Fibroblast of upper back skin (primary cell): Measurements from ENCODE around the gene PLD3.
A peak's percentile ranks its signal among the peaks of the same experiment; 100 is the strongest.

Experiments used
- DNase-seq: peaks from one replicate; pipeline ENCODE4 v3.0.0-alpha.2; 2013

The PLD3 gene

DNA sequence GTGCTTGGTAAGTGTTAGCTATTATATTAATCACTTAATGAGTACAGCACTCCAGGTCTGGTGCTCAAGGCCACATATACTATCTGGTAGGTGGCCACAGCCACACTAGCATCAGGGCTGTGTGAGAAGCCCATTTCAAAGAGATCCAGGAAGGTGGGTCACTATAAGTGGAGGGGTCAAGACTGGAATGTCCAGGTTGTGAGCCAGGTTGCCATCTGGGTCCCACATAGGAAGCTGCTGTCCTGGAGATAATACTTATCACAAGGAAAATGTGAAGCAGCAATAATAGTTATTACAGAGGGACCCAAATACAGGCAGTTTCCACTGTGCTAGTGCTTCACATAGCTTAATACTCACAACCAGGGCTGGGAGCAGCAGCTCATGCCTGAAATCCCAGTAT is 13.4 kb upstream of the PLD3 start:
- no peak for DNase-seq

DNA sequence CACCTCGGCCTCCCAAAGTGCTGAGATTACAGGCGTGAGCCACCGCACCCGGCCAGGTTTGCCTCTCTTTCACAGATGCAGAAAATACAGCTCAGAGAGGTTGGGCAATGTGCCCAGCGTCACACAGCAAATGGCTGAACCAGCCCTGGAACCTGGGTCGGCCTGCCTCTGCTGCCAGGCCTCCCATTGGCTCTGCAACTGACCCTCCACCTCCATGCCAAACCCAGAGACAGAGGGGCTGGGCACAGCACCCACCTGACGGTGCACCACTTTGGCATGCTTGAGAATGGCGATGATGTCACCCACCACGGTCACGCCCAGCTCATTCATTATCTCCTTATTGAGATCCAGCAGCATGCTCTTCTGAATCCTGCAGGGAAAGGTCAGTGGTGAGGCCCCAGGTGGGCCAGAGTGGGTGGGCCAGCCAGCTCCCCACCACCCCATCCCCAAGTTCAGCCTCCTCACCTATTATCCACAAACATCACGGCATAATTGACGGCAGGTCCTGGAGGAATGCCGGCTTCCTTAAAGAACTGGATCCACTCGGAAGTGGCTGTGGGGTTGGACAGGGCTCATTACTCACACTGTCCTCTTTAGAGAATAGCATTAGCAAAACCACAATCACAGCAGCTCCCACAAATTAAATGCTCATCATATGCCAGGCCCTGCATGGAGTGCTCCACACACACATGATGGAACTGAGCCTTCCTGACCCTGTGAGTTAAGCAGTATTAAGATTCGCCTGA is 12.5 kb upstream of the PLD3 start:
- DNase-seq, result no peak

DNA sequence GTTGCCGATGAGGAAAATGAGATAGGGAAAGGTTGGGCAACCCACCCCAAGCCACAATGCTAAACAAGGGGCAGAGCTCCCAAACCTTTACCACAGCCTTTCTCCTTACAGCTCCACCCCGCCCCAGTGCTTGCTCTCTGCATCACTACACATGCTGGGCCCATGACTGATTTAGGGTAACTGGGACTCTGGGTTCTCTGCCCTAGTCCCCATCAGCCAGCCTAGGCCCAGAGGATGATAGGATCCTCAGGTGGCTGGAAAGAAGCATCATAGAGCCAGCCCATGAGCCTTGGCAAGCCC is 11.9 kb upstream of the PLD3 start:
- DNase-seq, result no peak

DNA sequence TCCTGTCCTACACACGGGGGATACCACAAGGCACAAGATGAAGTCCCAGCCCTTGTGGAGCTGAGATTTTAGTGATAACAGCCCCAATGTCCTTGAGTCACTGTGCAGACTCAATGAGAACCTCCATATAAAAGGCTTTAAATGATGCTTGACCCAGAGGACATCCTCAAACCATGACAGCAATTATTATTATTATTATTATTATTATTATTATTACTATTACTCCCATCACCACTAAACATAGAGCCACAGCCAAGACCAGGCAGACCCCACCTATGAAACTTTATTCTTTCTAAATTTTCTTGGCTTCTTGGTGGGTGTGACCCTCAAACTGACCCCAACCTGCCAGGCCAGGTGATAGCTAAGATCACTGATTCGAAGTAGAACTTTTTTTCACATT is 11.4 kb upstream of the PLD3 start:
- DNase-seq, result no peak

DNA sequence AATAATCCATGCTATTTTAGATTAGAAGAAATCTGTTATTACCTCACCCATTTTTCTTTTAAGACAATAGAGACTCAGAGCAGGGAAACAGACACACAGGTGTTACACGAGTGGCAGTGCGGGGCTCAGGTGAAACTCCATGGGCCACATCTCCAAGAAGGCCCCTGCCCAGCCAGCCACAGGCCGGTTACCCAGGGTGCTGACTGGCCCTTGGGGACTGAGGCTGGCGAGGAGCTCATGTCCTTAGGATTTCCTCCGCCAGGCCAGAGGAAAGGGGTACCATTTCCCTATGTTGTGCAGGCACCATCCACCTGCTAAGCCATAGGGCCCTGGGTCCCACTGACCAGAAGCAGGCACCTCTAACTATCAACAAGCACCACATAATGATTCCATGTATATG is 10.9 kb upstream of the PLD3 start:
- DNase-seq, result no peak

DNA sequence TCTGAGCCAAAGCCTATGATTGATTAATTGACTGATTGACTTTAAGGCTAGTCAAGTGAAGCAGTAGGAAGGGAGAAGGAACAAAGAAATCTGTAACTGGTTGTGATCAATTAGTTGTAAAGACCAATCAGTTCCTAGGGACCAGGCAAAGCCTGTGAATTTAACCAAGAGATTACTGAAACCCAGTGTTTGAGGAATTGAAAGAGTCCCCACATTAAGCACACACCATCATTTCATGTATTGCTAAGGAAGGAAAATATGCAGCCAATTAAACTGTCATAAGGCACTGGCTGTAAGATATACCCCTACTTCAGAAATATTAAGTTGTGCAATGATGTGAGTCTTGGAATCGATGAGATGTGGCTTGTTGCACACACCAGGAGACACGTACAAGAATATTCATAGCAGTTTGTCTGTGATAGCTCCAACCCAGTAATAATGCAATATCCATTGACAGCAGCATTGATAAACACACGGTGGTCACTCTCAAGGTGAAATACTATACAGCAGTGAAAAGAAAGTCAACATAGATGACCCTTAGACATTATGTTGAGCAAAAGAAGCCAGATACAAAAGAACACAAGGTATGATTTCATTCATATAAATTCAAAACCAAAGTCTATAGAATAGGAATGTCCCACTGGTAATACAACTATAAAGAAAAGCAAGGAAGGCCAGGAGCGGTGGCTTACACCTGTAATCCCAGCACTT is 9.3 kb upstream of the PLD3 start:
- no peak for DNase-seq

DNA sequence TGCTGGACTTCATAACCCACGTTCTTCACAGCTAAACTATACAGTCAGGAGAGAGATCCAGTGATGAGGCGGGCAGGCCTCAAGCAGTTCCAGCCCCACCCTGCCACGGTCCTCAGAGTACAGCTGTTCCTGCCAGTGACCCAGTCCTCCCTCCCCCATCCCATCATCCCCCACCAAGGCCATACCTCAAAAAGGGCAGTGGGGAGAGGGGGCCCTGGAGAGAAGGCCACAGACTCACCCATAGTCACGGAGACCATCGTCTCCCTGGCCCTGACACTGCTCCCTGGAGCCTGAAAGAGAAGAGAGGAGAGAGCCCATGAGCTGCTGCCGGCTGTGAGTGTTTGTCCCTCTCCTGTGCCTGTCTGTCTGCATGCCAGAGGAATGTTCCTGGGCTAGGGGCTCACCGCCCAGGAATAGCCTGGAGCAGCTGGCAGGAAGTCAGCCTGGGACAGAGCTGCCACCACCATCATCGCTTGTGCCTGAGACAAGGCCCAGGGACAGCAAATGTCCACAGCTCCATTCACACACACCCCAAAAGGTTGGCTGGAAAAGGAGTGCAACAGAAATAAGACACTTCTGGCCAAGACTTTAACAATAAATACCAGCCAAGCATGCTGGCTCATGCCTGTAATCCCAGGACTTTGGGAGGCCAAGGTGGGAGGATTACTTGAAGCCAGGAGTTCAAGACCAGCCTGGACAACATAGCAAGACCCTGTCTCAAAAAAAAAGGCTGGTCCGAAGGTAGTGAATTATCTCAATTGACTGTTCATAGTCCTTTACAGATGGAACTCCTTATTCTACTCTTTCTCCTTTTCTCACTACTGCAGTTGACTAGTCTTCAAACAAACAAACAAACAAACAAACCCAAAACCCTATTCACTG is 6.7 kb upstream of the PLD3 start:
- DNase-seq, result no peak

DNA sequence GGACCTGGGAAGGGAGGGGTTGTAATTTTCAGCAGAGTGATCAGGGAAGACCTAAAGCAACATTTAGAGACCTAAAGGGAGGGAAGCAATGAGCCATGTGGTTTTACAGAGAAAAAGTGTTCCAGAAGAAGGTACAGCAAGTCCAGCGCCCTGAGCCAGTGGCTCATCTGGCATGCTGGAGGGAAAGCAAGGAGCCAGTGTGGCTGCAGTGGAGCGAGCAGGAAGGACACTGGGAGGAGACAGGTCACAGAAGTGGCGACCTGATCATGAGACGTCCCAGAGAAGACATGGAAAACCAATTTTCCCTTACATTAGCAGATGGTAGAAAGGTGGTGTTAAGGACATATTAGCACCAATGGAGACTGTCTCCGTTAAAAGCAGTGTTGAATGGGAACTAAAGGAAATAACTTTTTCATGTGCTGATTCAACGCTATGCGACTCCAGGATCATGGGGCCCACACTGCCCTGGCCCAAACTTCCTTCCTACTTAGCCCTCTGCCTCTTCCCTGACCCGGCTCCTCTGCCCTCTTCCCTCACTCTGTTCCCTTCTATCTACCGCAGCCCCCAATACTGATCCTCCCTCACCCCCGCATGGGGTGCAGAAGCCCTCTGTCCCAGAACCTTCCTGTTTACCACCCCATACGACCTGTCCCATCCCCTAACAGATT is 5.7 kb upstream of the PLD3 start:
- DNase-seq, result no peak

DNA sequence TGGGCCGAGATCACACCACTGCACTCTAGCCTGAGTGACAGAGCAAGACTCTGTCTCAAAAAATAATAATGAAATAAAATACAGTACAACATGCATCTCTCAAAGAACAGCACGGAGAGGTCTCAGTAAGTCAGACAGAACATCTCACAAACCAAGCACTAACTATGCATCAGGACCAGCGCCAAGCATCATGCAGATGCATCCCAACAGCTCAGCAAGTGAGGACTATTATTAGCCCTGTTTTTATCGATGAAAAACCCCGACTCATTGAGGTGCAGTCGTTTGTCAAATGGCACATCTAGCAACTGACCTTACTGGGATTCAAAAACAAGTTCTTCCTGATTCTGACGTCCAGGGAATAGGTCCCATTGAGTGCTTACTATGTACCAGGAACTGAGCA is 4.1 kb upstream of the PLD3 start:
- no peak for DNase-seq

DNA sequence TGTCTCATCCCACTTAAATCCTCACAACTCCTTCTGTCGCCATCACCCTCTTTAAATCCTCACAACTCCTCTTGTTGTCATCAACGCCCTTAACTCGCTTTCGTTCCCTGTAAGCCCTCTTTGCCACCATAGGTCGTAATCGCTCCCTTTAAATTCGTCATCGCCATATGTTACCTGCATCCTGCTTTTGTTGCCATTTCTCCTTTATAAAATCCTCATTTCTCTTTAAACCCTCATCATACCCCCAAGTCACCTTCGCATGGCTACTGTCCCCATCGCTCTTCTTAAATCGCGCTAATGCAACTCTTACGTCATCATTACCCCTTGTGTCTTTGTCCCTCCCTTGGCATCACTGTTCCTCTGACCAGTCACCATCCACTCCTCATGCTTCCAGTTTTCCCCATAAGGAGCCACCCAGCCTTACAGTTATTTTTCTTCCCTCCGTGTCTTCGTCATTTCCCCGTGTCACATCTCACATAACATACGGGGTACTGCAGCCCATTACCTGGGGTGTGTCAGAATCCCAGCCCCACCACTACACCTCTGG is 539 bp downstream of the PLD3 start:
- peak; percentile 14 for DNase-seq

DNA sequence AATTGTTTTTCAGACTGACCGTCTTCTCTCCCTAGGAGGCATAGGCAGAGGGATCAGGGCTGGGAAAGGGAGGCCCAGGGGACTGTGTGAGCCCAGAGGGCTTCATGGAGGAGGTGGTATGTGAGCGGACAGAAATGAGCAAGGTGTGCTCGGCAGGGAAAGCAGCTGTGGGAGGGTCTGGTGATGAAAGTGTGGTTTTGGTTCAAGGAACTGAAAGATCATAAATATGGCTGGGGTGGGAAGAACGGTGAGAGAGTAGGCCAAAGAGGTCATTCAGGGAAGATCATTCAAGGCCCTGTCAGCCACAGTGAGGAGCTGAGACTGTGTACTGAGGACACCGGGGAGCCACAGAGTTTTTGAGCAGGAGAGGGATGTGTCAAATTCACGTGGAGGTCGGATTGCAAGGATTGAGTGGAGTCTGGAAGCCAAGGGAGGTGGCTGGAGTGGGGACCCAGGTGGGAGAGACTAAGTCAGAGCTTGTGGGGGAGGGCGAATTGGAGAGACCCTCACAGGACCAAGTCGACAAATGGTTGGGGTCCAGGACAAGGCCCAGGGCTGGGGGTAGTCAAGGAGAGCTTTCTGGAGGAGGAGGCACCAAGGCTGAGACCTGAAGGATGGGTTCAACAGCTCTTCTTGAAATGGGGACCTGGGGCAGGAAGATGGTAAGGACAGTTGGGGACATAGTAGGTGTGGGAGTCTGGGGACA is 7.6 kb downstream of the PLD3 start:
- no peak for DNase-seq

DNA sequence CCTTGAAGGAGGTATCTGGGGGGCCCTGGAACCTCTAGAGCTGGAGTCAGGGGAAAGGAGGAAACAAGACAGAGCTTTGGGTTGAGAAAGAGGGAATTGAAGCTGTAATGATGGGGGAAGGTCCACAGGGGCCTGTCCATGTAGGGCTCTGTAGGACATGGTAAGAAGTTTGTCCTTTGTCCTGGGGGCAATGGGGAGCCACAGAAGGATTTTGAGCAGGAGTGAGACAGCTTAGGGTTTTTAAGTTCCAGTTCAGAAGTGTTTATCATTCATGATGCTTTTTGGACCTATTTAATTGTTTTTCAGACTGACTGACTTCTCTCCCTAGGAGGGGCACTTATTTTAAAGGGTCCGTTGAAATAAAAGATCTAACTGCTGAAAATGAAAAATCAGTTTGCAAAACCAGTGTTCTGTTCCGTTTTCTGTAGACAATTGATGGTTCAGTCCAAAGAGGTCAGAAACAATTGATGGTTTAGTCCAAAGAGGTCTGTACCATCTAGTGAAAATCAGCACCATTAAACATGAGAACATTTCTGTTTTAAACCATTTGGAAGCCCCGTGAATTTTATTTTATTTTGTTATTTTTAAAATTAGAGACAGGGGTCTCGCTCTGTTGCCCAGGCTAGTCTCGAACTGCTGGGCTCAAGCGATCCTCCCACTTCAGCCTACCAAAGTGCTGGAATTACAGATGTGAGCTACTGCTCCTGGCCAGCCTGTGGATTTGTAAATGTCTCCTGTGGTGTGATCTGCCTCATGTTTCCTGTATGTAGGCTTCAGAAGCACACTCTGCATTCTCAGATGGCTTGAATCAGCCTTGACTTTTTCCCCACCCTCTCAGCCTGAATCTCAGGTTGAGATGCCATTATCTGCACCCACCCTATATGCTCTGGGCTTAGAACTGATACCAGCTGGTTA is 8.4 kb downstream of the PLD3 start:
- peak; percentile 29 for DNase-seq

DNA sequence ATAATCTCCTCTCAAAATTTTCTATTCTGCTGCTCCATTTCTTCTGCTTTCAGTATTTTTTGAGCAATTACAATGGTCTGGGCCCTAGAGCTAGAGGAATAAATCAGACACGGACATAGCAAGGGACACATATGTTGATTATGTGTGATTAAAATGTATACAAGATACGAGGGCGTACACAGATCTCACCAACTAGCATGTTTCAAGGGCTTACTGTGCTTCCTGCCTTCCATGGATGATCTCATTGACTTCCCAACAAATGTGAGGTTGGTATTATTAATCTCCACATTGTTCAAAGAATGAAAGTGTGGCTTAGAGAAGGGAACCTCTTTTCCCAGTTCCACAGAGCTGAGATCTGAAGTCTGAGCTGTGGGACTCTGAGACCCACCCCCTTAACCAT is 9.1 kb downstream of the PLD3 start:
- peak; percentile 8 for DNase-seq

DNA sequence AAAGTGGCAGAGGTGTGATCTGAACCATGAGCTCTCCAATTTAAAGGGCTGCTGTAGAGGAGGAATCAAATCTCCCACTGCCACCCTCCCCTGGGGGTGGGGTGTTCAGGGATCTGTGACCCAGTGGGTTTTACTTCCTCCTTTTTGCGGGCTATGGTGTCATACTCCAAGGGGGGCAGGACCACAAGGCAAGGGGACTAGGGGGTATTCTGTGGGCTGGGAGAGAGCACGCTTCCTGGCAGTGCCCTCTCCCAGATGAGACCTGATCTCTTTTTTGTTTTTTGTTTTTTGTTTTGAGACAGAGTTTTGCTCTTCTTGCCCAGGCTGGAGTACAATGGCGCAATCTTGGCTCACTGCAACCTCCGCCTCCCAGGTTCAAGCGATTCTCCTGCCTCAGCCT is 10.3 kb downstream of the PLD3 start:
- DNase-seq, result no peak

DNA sequence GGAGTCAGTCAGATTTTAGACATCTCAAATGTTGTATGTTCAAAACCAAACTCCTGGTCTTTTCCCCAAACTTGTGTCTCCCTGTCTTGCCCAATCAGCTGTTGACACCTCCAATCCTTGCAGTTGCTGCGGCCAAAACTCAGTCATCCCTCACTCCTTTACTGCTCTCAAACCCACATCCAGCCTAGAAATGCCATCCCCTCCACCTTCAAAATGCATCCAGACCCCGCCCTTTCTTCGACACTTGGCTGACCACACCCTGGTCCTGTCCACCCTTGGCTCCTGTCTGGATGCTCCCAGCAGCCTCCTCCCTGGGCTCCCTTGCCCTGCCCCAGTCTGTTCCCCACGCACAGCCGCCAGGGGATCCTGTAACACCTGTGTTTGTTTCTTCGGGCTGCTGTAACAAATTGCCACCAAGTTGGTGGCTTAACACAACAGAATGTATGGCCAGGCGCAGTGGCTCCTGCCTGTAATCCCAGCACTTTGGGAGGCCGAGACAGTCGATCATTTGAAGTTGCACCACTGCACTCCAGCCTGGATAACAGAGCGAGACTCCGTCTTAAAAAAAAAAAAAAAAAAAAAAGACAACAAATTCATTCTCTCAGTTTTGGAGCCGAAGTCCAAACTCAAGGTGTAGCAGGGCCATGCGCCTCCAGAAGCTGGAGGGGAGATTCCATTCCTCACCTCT is 11.7 kb downstream of the PLD3 start:
- no peak for DNase-seq

DNA sequence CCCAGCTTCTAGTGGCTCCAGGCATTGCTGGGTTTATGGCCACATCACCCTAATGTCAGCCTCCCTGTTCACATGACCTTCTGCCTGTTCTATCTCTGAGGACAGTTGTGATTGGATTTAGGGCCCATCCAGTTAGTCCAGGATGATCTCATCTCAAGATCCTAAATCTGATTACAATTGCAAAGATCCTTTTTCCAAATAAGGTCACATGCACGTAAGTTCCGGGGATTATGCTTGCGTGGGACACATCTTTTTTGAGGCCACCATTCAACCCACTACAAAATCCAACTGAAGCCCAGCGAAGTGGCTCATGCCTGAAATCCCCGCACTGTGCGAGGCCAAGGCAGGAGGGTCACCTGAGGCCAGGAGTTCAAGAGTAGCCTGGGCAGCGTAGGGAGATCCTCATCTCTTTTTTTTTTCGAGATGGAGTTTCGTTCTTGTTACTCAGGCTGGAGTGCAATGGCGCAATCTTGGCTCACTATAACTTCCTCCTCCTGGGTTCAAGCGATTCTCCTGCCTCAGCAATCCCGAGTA is 12.3 kb downstream of the PLD3 start:
- DNase-seq, result no peak

DNA sequence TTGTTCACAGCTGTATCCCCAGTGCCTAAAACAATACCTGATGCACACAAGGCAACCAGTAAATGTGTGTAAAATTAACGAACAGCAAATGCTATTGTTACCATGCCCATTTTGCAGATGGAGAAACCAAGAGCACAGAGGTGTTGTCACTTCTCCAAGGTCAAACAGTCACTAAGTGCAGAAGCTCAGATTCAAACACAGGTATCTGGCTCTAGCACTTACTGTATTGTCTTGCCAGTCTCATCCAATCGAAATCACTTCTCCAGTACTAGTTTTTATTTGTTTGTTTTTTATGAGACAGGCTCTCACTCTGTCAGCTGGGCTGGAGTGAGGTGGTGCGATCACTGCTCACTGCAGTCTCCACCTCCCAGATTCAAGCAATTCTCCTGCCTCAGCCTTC is 13.7 kb downstream of the PLD3 start:
- no peak for DNase-seq

DNA sequence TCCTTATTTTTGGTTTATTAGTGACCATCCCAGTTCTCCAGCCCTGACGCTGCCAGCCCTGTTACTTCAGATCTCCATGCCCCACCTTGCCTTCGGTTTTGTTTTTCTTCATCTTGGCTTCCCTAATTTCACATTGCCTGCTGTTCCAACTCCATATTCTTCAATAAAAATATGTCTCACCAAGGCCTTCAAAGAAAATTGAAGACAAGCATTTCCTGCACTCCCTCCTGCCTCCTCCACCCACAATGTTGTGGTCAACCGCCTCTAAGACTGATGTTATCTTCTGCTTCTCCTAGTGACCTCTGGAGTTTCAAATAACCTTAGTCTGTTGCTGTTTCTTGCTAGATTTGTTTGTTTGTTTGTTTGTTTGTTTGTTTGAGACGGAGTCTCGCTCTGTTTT is 14.6 kb downstream of the PLD3 start:
- DNase-seq, result no peak

DNA sequence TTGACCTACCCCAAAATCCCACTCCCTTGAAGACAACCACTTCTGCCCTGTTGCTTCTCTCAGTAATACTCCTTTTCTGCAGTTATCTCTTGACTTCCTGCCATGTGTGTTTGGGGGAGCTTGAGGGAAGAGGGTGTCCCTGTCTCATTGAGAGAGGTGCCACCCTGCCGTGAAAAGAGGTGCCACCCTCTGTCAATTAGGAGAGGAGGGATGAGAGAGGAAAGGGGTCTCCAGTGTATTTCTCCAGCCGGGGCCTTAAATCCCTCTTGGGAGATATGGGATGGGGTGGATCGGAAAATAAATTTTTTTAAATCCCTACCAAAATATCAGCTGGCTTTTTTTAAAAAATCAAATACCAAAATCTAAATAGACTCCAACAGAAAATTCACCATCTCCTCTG is 16.5 kb downstream of the PLD3 start:
- DNase-seq, result no peak

DNA sequence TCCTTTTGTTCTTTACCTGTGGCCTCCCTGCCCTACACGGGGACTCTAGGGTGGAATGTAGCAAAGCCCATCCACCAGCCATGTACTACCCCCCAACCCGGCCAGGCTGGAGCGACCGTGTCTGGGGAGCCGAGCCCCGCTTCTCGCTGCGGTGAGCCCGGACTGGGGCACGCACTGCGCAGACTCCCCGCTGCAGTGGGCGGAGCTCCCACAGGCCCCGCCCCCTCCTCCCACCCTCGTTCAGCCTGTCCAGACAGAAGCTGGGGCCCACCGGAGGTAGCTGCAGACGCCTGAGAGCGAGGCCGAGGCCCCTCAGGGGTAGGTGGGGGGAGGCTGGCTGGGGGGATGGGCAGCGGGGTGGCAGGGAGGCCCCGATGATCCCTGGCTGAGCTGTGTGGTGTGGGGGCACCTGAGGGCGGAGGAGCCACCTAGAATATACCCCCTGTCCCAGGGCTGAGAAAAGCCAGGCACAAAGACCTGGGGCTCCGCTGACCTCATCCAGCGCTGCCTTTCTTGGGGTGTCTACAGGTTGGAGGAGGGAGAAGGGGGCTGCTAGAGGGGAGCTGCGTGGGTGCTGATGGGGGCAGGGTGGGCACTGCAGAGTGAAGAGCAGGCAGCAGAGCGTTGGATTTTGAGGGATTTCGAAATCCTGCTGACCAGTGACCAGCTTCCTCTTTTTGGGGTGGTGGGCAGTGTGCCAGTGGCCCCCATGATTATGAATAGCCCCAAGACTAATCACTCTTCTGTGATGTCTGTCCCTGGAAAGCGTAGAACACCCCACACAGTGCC is 17.3 kb downstream of the PLD3 start:
- DNase-seq, result peak; percentile 78
